GM23248 (cell line): ENCODE data around the gene ST7.

ENCODE experiments used
- EZH2 ChIP-seq: fragments of 200-600 bp; sonication (generic); IDR thresholded peaks from 2 replicates; pipeline ENCODE4 v1.6.1; 2018; ENCODE audit warnings: antibody characterized with exemption, mild to moderate bottlenecking; ENCODE audit not compliant: insufficient read depth, poor library complexity, severe bottlenecking
- EZH2phosphoT487 ChIP-seq: fragments of 200-600 bp; sonication (generic); IDR thresholded peaks from 2 replicates; pipeline ENCODE4 v1.6.1; 2018; ENCODE audit warnings: antibody characterized with exemption, moderate library complexity, mild to moderate bottlenecking, low read depth; ENCODE audit not compliant: insufficient read depth

- TF ChIP-seq EZH2phosphoT487 (no peak), EZH2 (no peak)
Observed at GRCh38 chr7:117184367-117184766, 231.1 kb downstream of the ST7 start.
